Sigmoid colon (tissue), 7 donors: Measurements from ENCODE around the gene BIRC5. TPM values are rescaled to one million over a fixed set of nuclear protein-coding genes. Genes with fewer than 3 reads are reported as not detected.

ENCODE experiments used
- DNase-seq: peaks from one replicate; pipeline ENCODE4 v3.0.0-alpha.2; 2019
- H3K27ac ChIP-seq, 4 donors: fragments of 200-600 bp; sonication (generic); one replicate each; pipeline ENCODE4 v1.5.1; 2016 to 2019; ENCODE audit warnings: mild to moderate bottlenecking in 1 of 4
- H3K27me3 ChIP-seq, 3 donors: fragments of 200-600 bp; sonication (generic); one replicate each; pipeline ENCODE4 v1.5.1; 2019; ENCODE audit warnings: mild to moderate bottlenecking in 1 of 3
- H3K36me3 ChIP-seq, 4 donors: fragments of 200-600 bp; sonication (generic); one replicate each; pipeline ENCODE4 v1.5.1; 2016 to 2019
- H3K4me1 ChIP-seq, 4 donors: fragments of 200-600 bp; sonication (generic); one replicate each; pipeline ENCODE4 v1.5.1; 2017 to 2019
- H3K4me3 ChIP-seq, 4 donors: fragments of 200-600 bp; sonication (generic); one replicate each; pipeline ENCODE4 v1.5.1; 2017 to 2019; ENCODE audit warnings: mild to moderate bottlenecking in 2 of 4, moderate library complexity in 1 of 4
- H3K9me3 ChIP-seq, 4 donors: fragments of 200-600 bp in 3 of 4; sonication (generic) in 3 of 4; one replicate each; pipeline versions ENCODE4 v1.5.1 to v1.6.1; 2013 to 2019
- EP300 ChIP-seq, 4 donors: sonication (generic); formaldehyde crosslinking; IDR thresholded peaks; one replicate each; pipeline ENCODE4 v1.6.1; 2017; ENCODE audit warnings: antibody characterized with exemption in 4 of 4
- POLR2A ChIP-seq, 2 donors: fragments of 450-650 bp; IDR thresholded peaks; one replicate each; pipeline ENCODE4 v1.6.1; 2016; ENCODE audit warnings: antibody characterized with exemption in 2 of 2, mild to moderate bottlenecking in 2 of 2, moderate library complexity in 2 of 2
- POLR2AphosphoS5 ChIP-seq, 4 donors: sonication (generic); formaldehyde crosslinking; IDR thresholded peaks; one replicate each; pipeline ENCODE4 v1.6.1; 2017; ENCODE audit warnings: antibody characterized with exemption in 4 of 4
- WGBS, 2 donors: extraction: QIAGEN DNeasy Blood & Tissue Kit; methylation state at CpG; one replicate each; pipeline ENCODE4 v1.1.7; 2013; 5-methylcytosine and 5-hydroxymethylcytosine counted together
- intact Hi-C: fragments of 100-400 bp; cut with DNase I; formaldehyde crosslinking; loops from one replicate; pipeline ENCODE4 v1.15.1; 2023
- polyA plus RNA-seq, 3 donors: library from polyadenylated mRNA; stranded (reverse); fragments of 200-250 nt; gene quantifications; one replicate each; pipeline ENCODE4 v1.2.3, GENCODE V29; 2013
- total RNA-seq, 4 donors: library from RNA; depleted of rRNA; stranded (reverse); fragments of >200 nt; gene quantifications; one replicate each; pipeline ENCODE4 v1.1.0, GENCODE V29; 2016
- TF ChIP-seq, protein P1 (sequence below), 4 experiments: fragments of 450-650 bp in 3 of 4; fragments of 200-600 bp in 1 of 4; IDR thresholded peaks; one replicate each; pipeline ENCODE4 v1.5.1; 2016 to 2019; ENCODE audit warnings: antibody characterized with exemption in 4 of 4, mild to moderate bottlenecking in 3 of 4, moderate library complexity in 2 of 4
- donor health status: healthy with polysubstance abuse.
- donor health status: Bipolar disorder and iron deficiency.
- donor health status: healthy.

Gene BIRC5
- total and polyA plus RNA-seq, 7 donors = 0.16 to 33.5 (median 3.1) TPM

- no peak overlapping the region for H3K27ac ChIP-seq
- WGBS, 2 donors = 89% methylated on average over 6 of the region's 6 CpGs
- H3K27me3 ChIP-seq = no peaks in the 10 kb centered on the region
- TF ChIP-seq POLR2A (IDR thresholded peaks at IDR 0.05) (no peak), POLR2AphosphoS5 (IDR thresholded peaks at IDR 0.05) (no peak), EP300 (IDR thresholded peaks at IDR 0.05) (no peak)
- TF ChIP-seq, protein P1, sequence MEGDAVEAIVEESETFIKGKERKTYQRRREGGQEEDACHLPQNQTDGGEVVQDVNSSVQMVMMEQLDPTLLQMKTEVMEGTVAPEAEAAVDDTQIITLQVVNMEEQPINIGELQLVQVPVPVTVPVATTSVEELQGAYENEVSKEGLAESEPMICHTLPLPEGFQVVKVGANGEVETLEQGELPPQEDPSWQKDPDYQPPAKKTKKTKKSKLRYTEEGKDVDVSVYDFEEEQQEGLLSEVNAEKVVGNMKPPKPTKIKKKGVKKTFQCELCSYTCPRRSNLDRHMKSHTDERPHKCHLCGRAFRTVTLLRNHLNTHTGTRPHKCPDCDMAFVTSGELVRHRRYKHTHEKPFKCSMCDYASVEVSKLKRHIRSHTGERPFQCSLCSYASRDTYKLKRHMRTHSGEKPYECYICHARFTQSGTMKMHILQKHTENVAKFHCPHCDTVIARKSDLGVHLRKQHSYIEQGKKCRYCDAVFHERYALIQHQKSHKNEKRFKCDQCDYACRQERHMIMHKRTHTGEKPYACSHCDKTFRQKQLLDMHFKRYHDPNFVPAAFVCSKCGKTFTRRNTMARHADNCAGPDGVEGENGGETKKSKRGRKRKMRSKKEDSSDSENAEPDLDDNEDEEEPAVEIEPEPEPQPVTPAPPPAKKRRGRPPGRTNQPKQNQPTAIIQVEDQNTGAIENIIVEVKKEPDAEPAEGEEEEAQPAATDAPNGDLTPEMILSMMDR (IDR thresholded peaks at IDR 0.05) = no peak
- H3K36me3 ChIP-seq = peaks cover 0 to 5% (median 0%) of the 10 kb centered on the region in 4 donors
- no peaks in the 10 kb centered on the region for H3K4me1 ChIP-seq
- DNase-seq = no peak
- H3K9me3 ChIP-seq = no peaks in the 10 kb centered on the region
- H3K4me3 ChIP-seq = no peak overlapping the region
- intact Hi-C loops = no loop called here
These were observed 13.6 kb upstream of the BIRC5 start for GRCh38 chr17:78200451-78200850.

DNA sequence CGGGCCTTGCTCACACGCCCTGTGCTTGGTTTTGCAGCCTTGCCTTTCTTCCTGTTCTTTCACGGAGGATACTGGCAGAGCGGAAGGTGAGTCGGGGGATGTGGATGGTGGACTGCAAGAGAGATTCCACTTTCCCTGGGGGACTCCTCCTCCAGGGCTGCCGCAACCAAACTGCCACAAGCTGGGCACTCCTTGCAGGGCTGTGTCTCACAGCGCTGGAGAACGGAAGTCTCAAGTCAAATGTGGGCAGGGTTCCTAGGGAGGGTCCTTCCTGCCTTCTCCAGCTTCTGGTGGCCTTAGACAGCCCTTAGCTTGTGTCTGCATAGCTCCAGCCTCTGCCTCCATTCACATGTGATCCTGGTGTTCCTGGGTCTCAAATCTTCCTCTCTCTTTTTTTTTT lies 11.4 kb upstream of the BIRC5 start:
- Histone ChIP-seq H3K4me1 (no peaks in the 10 kb centered on the region), H3K27me3 (no peaks in the 10 kb centered on the region), H3K4me3 (no peak overlapping the region), H3K36me3 (no peaks in the 10 kb centered on the region), H3K9me3 (no peaks in the 10 kb centered on the region), H3K27ac (no peak overlapping the region)
- TF ChIP-seq, protein P1 (IDR thresholded peaks at IDR 0.05) = no peak
- no peak for TF ChIP-seq EP300 (IDR thresholded peaks at IDR 0.05)
- TF ChIP-seq POLR2AphosphoS5 (IDR thresholded peaks at IDR 0.05) = no peak
- no peak for TF ChIP-seq POLR2A (IDR thresholded peaks at IDR 0.05)
- intact Hi-C loops = no loop called here
- no peak for DNase-seq
- WGBS, 2 donors = 92 to 95% methylated on average over 8 of the region's 8 CpGs

- no peaks in the 10 kb centered on the region for H3K27me3 ChIP-seq
- TF ChIP-seq, protein P1 (IDR thresholded peaks at IDR 0.05) = no peak
- TF ChIP-seq EP300 (IDR thresholded peaks at IDR 0.05) (no peak), POLR2A (IDR thresholded peaks at IDR 0.05) (no peak), POLR2AphosphoS5 (IDR thresholded peaks at IDR 0.05) (no peak)
- H3K27ac ChIP-seq = no peak overlapping the region
- intact Hi-C loops = no loop called here
- no peak overlapping the region for H3K4me3 ChIP-seq
- no peaks in the 10 kb centered on the region for H3K4me1 ChIP-seq
- no peak for DNase-seq
- no peaks in the 10 kb centered on the region for H3K9me3 ChIP-seq
- H3K36me3 ChIP-seq = no peaks in the 10 kb centered on the region
- WGBS, 2 donors = 86 to 93% methylated on average over 22 of the region's 22 CpGs
These were observed 9.5 kb upstream of the BIRC5 start for GRCh38 chr17:78204387-78205123.

GRCh38 chr17:78205124-78205775 lies 8.8 kb upstream of the BIRC5 start:
- no peaks in the 10 kb centered on the region for H3K27me3 ChIP-seq
- H3K36me3 ChIP-seq = no peaks in the 10 kb centered on the region
- DNase-seq = no peak
- WGBS, 2 donors = 92 to 95% methylated on average over 17 of the region's 17 CpGs
- TF ChIP-seq, protein P1 (IDR thresholded peaks at IDR 0.05) = no peak
- no peaks in the 10 kb centered on the region for H3K4me1 ChIP-seq
- no peak overlapping the region for H3K4me3 ChIP-seq
- intact Hi-C loops = no loop called here
- H3K27ac ChIP-seq = no peak overlapping the region
- H3K9me3 ChIP-seq = no peaks in the 10 kb centered on the region
